LHCN-M2 (cell line): Measurements from ENCODE around the gene TOR2A. TPM values are rescaled to one million over a fixed set of nuclear protein-coding genes. Genes with fewer than 3 reads are reported as not detected.
A peak's percentile ranks its signal among the peaks of the same experiment; 100 is the strongest.

Experiments used
- DNase-seq: peaks from one replicate; pipeline ENCODE4 v3.0.0-alpha.2; 2012; ENCODE audit warnings: low read depth
- total RNA-seq: library from RNA; depleted of rRNA; stranded (reverse); fragments of >200 nt; gene quantifications from 2 replicates; pipeline ENCODE4 v1.2.3, GENCODE V29; 2014

TOR2A gene
- total RNA-seq, 1 experiment from 2014 or later: 10.4 TPM

DNA sequence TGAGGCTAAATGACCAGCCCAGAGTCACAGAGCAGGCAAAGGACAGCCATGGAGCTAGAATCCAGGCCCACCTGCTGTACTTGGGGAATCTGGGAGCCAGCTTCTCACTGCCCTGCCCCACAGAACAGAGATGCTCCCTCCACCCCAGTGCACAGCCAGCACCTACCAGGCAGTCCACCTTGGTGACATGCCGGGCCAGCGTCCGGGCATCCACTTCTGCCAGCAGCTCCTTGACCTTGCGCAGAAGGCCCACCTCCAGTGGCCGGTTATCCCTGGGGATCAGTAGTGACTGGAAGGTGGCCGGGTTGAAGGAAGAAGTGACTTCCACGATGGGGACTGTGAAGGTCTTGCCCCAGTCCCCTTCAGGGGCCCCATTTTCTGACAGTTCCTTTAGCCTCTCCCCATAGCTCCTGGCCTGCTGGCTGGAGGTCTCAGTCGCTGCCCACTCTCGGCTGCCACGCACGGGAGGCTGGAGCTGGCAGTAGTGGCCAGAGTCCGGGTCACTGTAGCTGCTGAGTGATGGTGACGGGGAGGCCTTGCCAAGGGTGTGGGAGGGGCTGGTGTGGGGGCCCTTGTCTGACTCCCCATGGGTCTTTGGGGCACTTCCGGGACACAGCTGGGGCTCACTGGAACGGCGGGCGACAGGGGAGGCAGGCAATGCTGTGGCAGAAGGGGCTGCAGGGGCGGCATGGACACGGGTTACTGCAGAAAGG is 9.5 kb upstream of the TOR2A start:
- DNase-seq: no peak

DNA sequence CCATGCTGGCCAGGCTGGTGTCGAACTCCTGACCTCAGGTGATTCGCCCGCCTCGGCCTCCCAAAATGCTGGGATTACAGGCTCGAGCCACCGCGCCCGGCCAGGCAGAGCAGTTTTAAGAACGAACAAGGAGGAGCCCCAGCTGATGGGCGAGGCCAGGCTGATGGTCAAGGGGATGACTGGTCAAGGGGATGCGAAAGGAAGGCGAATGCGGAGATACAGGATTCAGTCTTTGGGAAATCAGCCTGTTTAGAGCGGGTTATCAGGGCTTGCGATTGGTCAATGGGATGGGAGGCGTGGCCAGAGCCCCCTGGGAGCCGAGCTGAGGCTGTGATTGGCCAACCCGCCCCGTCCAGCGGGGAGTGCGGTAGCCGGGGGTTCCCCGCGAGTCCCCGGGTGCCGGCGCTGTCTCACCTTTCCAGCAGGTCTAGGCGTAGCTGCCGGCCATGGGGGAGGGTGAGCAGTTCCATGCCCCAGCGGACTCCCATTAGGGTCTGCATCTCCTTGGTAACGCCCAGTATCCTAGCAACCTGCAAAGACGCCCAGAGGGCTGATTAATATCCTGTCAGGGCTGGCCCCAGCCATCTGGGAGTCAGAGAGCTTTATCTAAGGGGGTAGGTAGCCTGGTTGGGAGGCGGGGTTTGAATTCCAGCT is 7.5 kb upstream of the TOR2A start:
- DNase-seq: no peak

DNA sequence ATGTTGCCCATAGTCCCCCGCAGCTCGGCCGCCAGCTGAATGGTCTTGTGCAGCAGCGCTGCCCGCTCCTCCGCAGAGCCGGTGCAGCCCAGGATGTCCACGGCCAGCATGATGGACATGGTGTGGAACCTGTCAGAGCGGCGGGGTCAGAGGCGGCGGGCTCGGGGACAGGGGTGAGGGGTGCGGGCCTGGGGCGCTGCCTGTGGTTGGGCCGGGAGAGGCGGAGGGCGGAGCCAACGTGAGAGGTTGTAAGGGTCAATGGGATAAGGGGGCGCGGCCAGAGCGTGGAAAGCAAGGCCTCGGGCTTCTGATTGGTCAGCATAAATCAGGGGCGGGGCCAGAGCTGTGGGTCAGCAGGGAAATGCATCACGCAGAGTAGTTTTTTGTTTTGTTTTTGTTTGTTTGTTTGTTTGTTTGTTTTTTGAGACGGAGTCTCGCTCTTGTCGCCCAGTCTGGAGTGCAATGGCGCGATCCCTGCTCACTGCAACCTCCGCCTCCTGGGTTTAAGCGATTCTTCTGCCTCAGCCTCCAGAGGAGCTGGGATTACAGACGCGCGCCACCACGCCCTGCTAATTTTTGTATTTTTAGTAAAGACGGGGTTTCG is 6.8 kb upstream of the TOR2A start:
- no peak for DNase-seq

GRCh38 chr9:127739614-127740330 is 4.7 kb upstream of the TOR2A start:
- DNase-seq: no peak

- no peak for DNase-seq
Measured at GRCh38 chr9:127738666-127739065, 3.6 kb upstream of the TOR2A start.

DNA sequence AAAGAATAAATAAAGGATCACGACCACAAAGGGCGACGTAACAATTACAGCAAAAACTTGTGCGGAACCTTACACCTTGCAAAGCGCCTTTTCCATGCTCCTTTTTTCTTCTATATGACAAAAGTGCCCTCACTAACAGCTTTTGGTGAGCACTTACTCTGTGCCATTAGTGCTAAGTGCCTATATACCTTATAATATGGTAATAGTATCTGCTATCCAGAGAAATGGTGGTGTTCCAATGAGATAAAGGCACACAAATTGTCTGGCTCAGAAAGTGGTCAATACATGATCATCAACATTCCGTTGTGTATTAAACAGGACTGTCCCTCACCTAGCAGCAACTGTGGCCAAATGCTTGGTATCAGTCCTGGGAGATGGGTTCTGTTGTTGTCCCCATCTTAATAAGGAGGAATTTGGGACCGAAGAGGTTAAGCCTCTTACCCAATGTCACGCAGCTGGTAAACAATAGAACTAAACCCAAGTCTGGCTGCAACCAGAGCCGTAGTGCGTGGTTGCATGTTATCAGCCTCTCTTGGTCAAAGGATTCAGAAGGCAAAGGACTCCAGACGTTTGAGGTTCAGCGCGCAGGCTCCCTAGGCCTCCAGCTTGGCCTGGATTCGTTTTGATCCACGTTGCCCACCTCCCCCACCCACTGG is 564 bp upstream of the TOR2A start:
- DNase-seq: no peak

DNA sequence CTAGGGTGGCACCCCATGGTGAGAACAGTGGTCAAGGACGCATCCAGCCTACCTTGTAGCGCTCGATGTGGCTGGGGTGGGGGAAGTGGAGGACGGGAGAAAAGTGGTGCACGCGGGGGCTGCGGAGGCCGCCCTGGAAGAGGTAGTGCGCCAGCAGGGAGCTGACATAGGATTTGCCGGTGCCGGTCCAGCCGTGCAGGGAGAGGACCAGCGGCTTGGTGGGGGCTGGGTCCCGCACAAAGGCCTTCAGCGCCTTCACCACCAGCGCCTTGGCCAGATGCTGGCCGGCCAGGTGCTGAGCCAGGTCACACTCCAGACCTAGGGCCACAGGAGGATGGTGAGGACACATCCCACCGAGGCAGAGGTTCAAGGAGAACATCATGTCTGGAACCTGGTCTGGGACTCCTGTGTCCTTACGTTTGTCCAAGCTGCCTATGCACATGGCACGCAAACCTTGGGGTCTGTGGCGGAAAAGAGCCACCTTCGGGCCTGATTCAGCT is 797 bp downstream of the TOR2A start:
- DNase-seq: no peak

DNA sequence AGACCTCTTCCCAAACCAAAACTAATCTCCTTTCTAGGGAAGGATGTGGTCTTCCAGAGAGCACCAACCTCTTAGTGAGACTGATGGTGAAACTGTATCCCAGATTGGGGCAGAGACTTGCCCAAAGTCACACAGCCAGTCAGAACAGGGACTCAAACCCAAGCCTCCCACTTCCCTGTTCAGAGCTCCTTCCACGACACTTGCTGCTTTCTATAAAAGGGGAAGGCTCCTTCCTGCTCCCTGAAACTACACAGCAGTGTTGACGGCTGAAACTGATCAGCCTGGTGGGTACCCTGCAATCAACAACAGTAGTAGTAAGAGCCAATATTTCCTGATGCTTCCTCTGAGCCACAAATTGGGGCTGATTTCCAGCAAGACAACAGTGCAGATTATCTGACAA is 1.5 kb downstream of the TOR2A start:
- DNase-seq: no peak

DNA sequence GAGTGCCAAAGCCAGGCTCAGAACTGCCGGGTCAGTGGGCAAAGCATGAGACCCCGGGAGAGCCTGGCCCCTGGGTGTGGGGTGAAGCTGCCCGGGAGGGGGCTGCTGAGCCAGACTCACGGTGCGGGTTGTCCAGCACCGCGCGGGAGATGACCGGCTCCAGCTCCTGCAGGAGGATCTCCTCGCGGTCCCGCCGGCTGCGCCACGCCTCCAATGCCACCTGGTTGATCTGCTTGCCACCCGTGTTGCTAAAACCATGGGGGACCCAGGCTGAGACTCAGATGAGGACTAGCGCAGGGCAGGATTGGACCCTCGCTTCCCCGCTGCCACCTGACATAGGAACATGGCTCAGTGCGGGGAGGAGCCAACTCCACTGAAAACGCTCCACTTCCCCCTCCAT is 2.6 kb downstream of the TOR2A start:
- DNase-seq: no peak

DNA sequence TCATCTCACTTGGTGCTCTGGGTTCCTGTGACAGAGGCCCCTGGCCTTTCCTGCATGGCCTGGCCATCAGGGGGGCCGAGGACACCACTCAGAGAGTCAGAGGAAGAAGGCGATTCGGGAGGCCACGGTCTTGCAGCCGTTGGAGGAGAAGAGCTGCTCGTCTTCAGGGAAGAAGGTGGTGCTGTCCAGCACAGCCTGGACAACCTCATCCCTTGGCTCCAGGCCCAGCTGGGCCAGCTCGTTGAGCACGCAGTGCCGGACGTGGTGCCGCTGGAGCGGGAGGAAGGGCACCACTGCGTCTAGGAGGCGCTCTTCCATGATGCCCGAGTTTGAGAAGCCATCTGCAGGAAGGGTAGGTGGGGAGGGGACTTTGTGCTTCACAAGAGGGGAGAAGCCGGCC is 3.2 kb downstream of the TOR2A start:
- no peak for DNase-seq

GRCh38 chr9:127730799-127731410 is 4.2 kb downstream of the TOR2A start:
- DNase-seq: no peak

DNA sequence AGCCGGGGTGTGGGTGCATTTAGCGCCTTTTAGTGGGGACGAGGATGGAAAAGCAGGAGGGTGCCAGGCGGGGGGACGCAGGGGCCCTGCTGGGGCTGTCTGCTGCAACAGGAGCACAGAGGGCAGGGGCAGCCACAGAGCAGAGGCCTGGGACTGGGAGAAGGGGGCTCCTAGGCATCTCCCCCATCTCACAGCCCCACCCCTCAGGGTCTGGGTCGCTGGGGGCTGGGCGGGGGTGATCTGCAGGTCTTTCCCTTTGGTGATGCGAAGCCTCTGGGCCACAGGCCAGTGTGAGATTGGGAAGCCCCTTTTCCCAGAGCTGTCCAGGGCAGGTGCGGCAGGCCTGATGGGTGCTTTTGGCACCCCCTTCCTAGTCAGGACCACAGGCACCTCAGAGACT is 4.8 kb downstream of the TOR2A start:
- DNase-seq: no peak

DNA sequence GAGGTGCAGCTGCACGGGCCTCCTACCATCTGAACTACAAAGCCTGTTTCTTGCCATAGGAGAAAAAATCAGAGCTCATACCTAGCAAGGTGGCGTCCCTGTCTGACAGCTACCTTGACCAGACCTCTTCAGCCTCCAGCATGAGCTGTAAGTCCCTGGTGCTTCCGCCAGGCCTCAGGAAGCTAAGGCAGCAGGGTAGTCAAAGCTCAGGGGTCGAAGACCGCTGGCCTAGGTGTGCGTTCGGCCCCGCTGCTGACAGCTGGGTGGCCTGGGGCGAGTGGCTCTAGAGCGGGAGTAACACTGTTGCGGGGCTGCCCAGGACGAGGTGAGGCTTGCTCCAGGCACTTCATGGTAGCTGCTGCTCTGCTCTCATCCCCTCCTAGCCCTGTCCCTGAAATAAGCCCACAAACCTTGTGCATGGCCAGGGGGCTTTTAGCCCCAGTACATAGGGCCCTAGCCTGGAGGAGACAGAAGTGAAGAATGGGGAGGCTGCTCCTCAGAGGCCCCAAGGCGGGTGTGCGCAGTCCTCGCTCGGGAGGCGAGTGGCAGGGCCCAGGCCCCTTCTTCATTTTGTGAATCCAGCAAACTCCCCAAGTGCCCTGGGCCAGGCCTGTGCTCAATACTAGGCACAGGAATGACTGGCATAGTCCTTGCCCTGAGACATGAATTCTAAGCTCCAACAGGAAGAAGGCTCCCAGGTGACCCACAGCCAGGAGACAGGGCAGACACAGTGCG is 5.4 kb downstream of the TOR2A start:
- DNase-seq: no peak

DNA sequence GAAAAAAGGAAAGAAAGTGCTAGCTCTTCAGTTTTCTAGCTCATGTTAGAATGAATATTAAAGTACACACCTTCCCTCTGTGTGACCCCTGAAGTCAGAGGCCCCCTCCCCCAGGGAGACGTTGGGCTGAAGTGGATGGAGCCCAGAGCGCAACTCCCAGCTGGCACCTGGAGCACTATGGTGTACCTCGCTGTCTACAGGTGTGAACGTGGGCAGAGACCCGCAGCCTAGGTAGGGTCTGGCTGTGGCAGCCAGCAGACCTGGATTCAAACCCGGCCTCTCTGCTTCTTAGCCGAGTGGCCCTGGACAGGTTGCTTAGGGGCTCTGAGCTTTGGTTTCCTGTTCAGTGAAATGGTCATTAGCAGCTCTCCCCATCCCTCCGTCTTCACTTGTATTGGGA is 6.3 kb downstream of the TOR2A start:
- no peak for DNase-seq

GRCh38 chr9:127726871-127727270 is 8.2 kb downstream of the TOR2A start:
- DNase-seq: no peak

DNA sequence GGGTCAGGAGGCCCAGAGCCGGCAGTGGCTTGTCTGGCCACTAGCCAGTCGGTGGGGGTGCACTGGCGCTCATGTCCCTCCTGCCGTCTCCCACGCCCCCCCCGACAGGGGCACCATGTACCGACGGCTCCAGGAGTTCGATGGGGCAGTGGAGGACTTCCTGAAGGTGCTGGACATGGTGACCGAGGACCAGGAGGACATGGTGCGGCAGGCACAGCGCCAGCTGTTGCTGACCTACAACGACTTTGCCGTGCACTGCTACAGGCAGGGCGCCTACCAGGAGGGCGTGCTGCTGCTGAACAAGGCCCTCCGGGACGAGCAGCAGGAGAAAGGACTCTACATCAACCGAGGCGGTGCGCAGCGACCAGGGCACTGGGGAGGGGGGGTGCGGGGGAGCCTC is 11.1 kb downstream of the TOR2A start:
- DNase-seq: no peak

- DNase-seq: peak; percentile 59
Measured at GRCh38 chr9:127723444-127723843, 11.7 kb downstream of the TOR2A start.

- DNase-seq: no peak
Measured at GRCh38 chr9:127723013-127723412, 12.1 kb downstream of the TOR2A start.

DNA sequence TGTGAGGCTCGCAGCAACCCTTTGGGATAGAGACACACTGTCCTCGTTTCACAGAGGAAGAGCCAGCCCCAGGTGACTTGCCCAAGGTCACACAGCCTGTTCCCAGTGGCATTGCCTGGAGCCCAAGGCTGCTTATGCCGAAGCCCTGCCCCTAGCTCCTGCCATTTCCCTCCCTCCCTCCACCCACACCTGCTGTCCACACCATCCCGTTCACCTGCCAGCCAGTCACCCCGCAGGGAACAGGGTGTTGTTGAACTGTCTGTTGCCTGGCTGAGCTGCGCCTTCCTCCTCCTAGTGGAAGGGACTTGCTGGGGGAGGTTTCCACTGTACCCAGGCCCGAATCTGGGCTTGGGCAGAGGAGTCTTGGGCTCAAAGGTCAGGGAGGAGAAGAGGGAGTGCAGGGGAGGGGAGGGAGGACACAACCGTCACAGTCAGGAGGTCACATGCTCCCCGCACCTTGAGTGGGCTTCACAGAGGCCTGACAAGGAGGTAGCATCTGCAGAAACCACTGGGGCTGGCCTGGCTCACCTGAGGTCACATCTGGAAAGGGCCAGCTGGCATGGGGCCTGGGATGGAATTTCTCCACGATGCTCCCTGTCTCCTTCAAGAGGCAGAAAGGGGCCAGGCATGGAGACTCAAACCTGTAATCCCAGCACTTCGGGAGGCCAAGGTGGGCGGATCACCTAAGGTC is 12.9 kb downstream of the TOR2A start:
- no peak for DNase-seq

GRCh38 chr9:127721391-127721821 is 13.7 kb downstream of the TOR2A start:
- DNase-seq: no peak
